Right ventricle myocardium superior (tissue), 1 donor: ENCODE results near the gene ADGRD1. TPM values are rescaled to one million over a fixed set of nuclear protein-coding genes. Genes with fewer than 3 reads are reported as not detected.

Experiments used
- ATAC-seq: fragments of 200-7000 bp; cut with Tn5 transposase; one replicate; pipeline ENCODE4 v1.9.1; 2020; ENCODE audit warnings: mild to moderate bottlenecking; ENCODE audit not compliant: poor library complexity
- DNase-seq: peaks from one replicate; pipeline ENCODE4 v3.0.0-alpha.2; 2020
- intact Hi-C: fragments of 100-400 bp; cut with DNase I; formaldehyde crosslinking; loops from one replicate; pipeline ENCODE4 v1.11.2; 2022
- total RNA-seq: library from RNA; stranded (reverse); fragmentation: NEBNext Ultra II Directional; extraction: Animal tissue kit (Norgen Biotek cat#: 25700); gene quantifications from one replicate; pipeline ENCODE4 v1.2.1, GENCODE V29; 2021
- donor health status: DM: no; HTN: yes; CAD: no; lungs with severe emphysema.

The ADGRD1 gene
- total RNA-seq, 1 donor from 2014 or later = 86.1 TPM

GRCh38 chr12:131054345-131055092, 100.8 kb downstream of the ADGRD1 start:
- DNase-seq = no peak
- intact Hi-C loops = no loop called here
- no peak for ATAC-seq

- DNase-seq (no peak), ATAC-seq (no peak)
- intact Hi-C loops = no loop called here
Observed at GRCh38 chr12:131055093-131055465, 101.4 kb downstream of the ADGRD1 start.

GRCh38 chr12:131055596-131056233, 102.0 kb downstream of the ADGRD1 start:
- intact Hi-C loops = no loop called here
- no peak for ATAC-seq
- DNase-seq = no peak

- intact Hi-C loops = no loop called here
- DNase-seq = no peak
- ATAC-seq = no peak
Observed at GRCh38 chr12:131056626-131057025, 102.9 kb downstream of the ADGRD1 start.

GRCh38 chr12:131057211-131057721, 103.6 kb downstream of the ADGRD1 start:
- DNase-seq = no peak

GRCh38 chr12:131057722-131058515, 104.2 kb downstream of the ADGRD1 start:
- ATAC-seq = peak; percentile 16

More at GRCh38 chr12:131057211-131057721, 103.6 kb downstream of the ADGRD1 start:
- intact Hi-C loops = no loop called here
- peak; percentile 6 for ATAC-seq

GRCh38 chr12:131058700-131059099, 105.0 kb downstream of the ADGRD1 start:
- no peak for DNase-seq
- intact Hi-C loops = no loop called here
- peak; percentile 21 for ATAC-seq

More at GRCh38 chr12:131057722-131058515, 104.2 kb downstream of the ADGRD1 start:
- intact Hi-C loops = no loop called here
- DNase-seq = no peak

- intact Hi-C loops = no loop called here
- DNase-seq (no peak), ATAC-seq (no peak)
Observed at GRCh38 chr12:131060011-131060703, 106.5 kb downstream of the ADGRD1 start.

GRCh38 chr12:131061041-131061806, 107.5 kb downstream of the ADGRD1 start:
- ATAC-seq (no peak), DNase-seq (no peak)
- intact Hi-C loops = no loop called here

GRCh38 chr12:131063413-131063812, 109.7 kb downstream of the ADGRD1 start:
- DNase-seq = no peak
- no peak for ATAC-seq
- intact Hi-C loops = no loop called here

GRCh38 chr12:131063960-131064359, 110.3 kb downstream of the ADGRD1 start:
- intact Hi-C loops = no loop called here
- DNase-seq (no peak), ATAC-seq (no peak)

GRCh38 chr12:131065279-131065678, 111.6 kb downstream of the ADGRD1 start:
- ATAC-seq (no peak), DNase-seq (no peak)
- intact Hi-C loops = no loop called here

GRCh38 chr12:131065801-131066200, 112.1 kb downstream of the ADGRD1 start:
- no peak for ATAC-seq

GRCh38 chr12:131066207-131066885, 112.6 kb downstream of the ADGRD1 start:
- DNase-seq (no peak), ATAC-seq (no peak)
- intact Hi-C loops = no loop called here

More at GRCh38 chr12:131065801-131066200, 112.1 kb downstream of the ADGRD1 start:
- intact Hi-C loops = no loop called here
- DNase-seq = no peak

- ATAC-seq (no peak), DNase-seq (no peak)
- intact Hi-C loops = no loop called here
Observed at GRCh38 chr12:131066886-131067490, 113.3 kb downstream of the ADGRD1 start.

- intact Hi-C loops = no loop called here
- no peak for ATAC-seq
- no peak for DNase-seq
Observed at GRCh38 chr12:131067981-131068851, 114.5 kb downstream of the ADGRD1 start.
